Measurements from ENCODE around the gene ASIC3. TPM values are rescaled to one million over a fixed set of nuclear protein-coding genes. Genes with fewer than 3 reads are reported as not detected.

ASIC3 gene
- total RNA-seq, 1 donor from 2014 or later: 2.2 TPM

DNA sequence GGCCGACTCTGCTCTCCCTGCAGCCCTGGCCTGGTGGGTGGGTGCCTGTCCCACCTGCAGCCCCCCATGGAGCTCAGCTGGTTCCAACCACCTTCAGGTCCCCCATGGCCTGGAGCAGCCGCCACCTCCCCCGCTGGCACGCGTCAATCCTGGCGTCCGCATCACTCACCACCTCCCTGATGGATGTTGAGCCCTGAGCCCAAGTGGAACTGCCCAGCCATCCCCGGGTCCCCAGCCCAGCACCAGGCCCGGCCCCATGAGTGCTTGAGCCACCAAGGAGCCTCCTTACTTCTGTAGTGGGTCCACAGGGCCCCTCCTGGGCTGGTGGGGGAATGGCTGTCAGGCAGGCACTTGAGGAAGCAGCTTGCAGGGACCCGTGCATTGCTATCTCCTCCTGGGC, 52.6 kb downstream of the ASIC3 start:
- DNase-seq (ENCODE audit: low spot score) (no peak), ATAC-seq (no peak)

GRCh38 chr7:151101621-151102396, 53.5 kb downstream of the ASIC3 start:
- DNase-seq (ENCODE audit: low spot score): no peak
- no peak for ATAC-seq

Other genes with a start within 250 kb of the ASIC3 start
- gene TMEM176B, start 248.2 kb upstream of the ASIC3 start, total RNA-seq: 906 TPM
- 449 TPM for gene TMEM176A, start 247.8 kb upstream of the ASIC3 start, total RNA-seq
- 18.9 TPM for gene AOC1, start 196.0 kb upstream of the ASIC3 start, total RNA-seq
- gene KCNH2, start 70.2 kb upstream of the ASIC3 start, total RNA-seq: 0.28 TPM
- 8.7 TPM for gene NOS3, start 57.5 kb upstream of the ASIC3 start, total RNA-seq
- not detected for gene ATG9B, start 24.0 kb upstream of the ASIC3 start, total RNA-seq
- 29.1 TPM for gene ABCB8, start 20.1 kb upstream of the ASIC3 start, total RNA-seq
- 9.6 TPM for gene CDK5, start 9.4 kb downstream of the ASIC3 start, total RNA-seq
- 83.1 TPM for gene SLC4A2, start 11.1 kb downstream of the ASIC3 start, total RNA-seq
- 61.3 TPM for gene FASTK, start 32.3 kb downstream of the ASIC3 start, total RNA-seq
- 60.4 TPM for gene TMUB1, start 35.0 kb downstream of the ASIC3 start, total RNA-seq
- 54.7 TPM for gene AGAP3, start 37.9 kb downstream of the ASIC3 start, total RNA-seq
- not detected for gene GBX1, start 119.2 kb downstream of the ASIC3 start, total RNA-seq
- not detected for gene ASB10, start 138.7 kb downstream of the ASIC3 start, total RNA-seq
- gene H2BK1, start 162.0 kb downstream of the ASIC3 start, total RNA-seq: not detected
- gene ABCF2, start 178.7 kb downstream of the ASIC3 start, total RNA-seq: 7.8 TPM
- 16.1 TPM for gene CHPF2, start 184.0 kb downstream of the ASIC3 start, total RNA-seq
- 2.2 TPM for gene SMARCD3, start 200.2 kb downstream of the ASIC3 start, total RNA-seq

Data from left lobe of liver (tissue), 2 donors.